ENCODE measurements around the gene OBP2A. TPM values are rescaled to one million over a fixed set of nuclear protein-coding genes. Genes with fewer than 3 reads are reported as not detected.
"Not testable (repeated sequence)": the region's sequence is repeated elsewhere in the genome, so short reads cannot be mapped to it uniquely, and the experiment has no call there.

Gene OBP2A
- total and polyA plus RNA-seq, 2 donors (not counting 3 experiments of a cell fraction or from before 2014, with no cell fraction given) = not detected

- H3K9me1 ChIP-seq (replicated peaks; ENCODE audit: control insufficient read depth, extremely low read depth, insufficient read depth, low read length); BruUV-seq (replicated peaks); POLR2A ChIA-PET; H3K4me2 ChIP-seq (ENCODE audit: insufficient read depth, low read length); H2AFZ ChIP-seq (ENCODE audit: low read depth, low read length); FAIRE-seq; H3K79me2 ChIP-seq (ENCODE audit: control insufficient read depth, insufficient read depth, low read length); intact Hi-C loops (cut with micrococcal nuclease); DNase-seq (ENCODE audit: low read depth, low spot score); dilution Hi-C loops (cut with MboI; ENCODE audit: extremely low pct_ligation_motif_present, low sequenced_read_pairs); H3K36me3 ChIP-seq (ENCODE audit: control insufficient read depth in 2 of 2, extremely low read depth in 1 of 2, insufficient read depth in 2 of 2, low read length in 2 of 2); H3K4me3 ChIP-seq (replicated peaks in 1 of 3; ENCODE audit: insufficient read depth in 1 of 3, low read depth in 1 of 3, low read length in 3 of 3); H4K20me1 ChIP-seq (replicated peaks; ENCODE audit: control insufficient read depth, extremely low read depth, insufficient read depth, low read length); H3K27ac ChIP-seq (ENCODE audit: insufficient read depth, low read depth, low read length); H3K9me3 ChIP-seq (replicated peaks; ENCODE audit: control insufficient read depth, insufficient read depth, low read length); H3K27me3 ChIP-seq (ENCODE audit: control insufficient read depth in 2 of 2, insufficient read depth in 2 of 2, low read length in 2 of 2); H3K9ac ChIP-seq (replicated peaks; ENCODE audit: extremely low read depth, insufficient read depth, low read length); CTCF ChIA-PET: not testable (repeated sequence)
- H3K4me1 ChIP-seq (ENCODE audit: control insufficient read depth, extremely low read depth, insufficient read depth, low read length) = peaks cover 13% of the 10 kb centered on the region
Measured at GRCh38 chr9:135513906-135514305, 32.0 kb upstream of the OBP2A start.

DNA sequence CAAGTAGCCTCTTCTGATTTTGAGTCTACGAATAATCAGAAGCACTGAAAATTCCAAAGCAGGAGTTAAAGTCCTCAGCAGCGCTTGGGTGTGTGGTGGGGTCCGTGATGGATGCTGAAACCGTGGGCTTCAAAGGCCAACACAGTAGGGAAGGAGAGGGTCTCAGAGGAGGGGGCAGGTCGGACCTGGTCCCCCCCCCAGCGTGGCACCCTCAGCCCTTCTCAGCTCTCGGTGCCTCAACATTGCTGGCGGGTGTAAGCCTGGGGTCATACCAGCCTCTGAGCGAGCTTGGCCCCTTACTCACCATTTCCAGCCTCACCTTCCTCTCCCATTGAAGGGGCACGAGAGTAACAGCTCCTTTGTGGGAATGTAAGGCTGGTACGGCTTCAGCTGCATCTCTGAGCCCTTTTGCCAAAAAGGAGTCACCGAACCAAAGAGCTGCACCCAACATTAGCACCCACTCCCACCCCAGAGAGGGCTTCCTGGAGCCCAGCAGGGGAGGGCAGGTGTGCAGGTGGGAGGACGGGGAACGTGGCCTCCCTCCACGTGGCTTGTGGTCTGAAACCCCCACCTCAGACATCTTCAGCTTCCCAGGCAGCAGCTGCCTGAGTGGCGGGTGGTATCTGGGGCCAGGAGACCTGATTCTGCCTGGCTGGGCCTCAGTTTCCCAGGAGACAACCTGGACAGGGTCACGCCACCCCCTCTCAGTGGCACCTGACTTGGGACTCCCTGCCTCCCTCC, 31.4 kb upstream of the OBP2A start:
- Histone ChIP-seq H3K27me3 (ENCODE audit: control insufficient read depth in 2 of 2, insufficient read depth in 2 of 2, low read length in 2 of 2) (no peaks in the 10 kb centered on the region), H3K9me1 (replicated peaks; ENCODE audit: control insufficient read depth, extremely low read depth, insufficient read depth, low read length) (no peaks in the 10 kb centered on the region), H2AFZ (ENCODE audit: low read depth, low read length) (no peak overlapping the region), H4K20me1 (replicated peaks; ENCODE audit: control insufficient read depth, extremely low read depth, insufficient read depth, low read length) (no peaks in the 10 kb centered on the region), H3K9ac (replicated peaks; ENCODE audit: extremely low read depth, insufficient read depth, low read length) (no peak overlapping the region), H3K36me3 (ENCODE audit: control insufficient read depth in 2 of 2, extremely low read depth in 1 of 2, insufficient read depth in 2 of 2, low read length in 2 of 2) (no peaks in the 10 kb centered on the region), H3K79me2 (ENCODE audit: control insufficient read depth, insufficient read depth, low read length) (no peaks in the 10 kb centered on the region), H3K4me1 (ENCODE audit: control insufficient read depth, extremely low read depth, insufficient read depth, low read length) (peaks cover 13% of the 10 kb centered on the region), H3K4me2 (ENCODE audit: insufficient read depth, low read length) (no peak overlapping the region), H3K9me3 (replicated peaks; ENCODE audit: control insufficient read depth, insufficient read depth, low read length) (no peaks in the 10 kb centered on the region), H3K4me3 (replicated peaks in 1 of 3; ENCODE audit: insufficient read depth in 1 of 3, low read depth in 1 of 3, low read length in 3 of 3) (no peak overlapping the region), H3K27ac (ENCODE audit: insufficient read depth, low read depth, low read length) (no peak overlapping the region)
- intact Hi-C loops (cut with micrococcal nuclease) = no loop called here
- ChIA-PET POLR2A (no interaction called here), CTCF (interaction anchor here (1.4 kb wide), 1 partner anchor 10 kb away, joined by 7 read pairs; no protein-coding TSS in a partner anchor)
- no TSS peak for BruUV-seq (replicated peaks)
- dilution Hi-C loops (cut with MboI; ENCODE audit: extremely low pct_ligation_motif_present, low sequenced_read_pairs) = no loop called here
- TF ChIP-seq FOS (IDR thresholded peaks at IDR 0.05; ENCODE audit: borderline replicate concordance, insufficient read depth, low read length) (no peak), POLR2AphosphoS5 (IDR thresholded peaks at IDR 0.05; ENCODE audit: insufficient read depth, low read depth, low read length) (no peak), CTCF (IDR thresholded peaks at IDR 0.05; ENCODE audit: extremely low read depth in 1 of 2, insufficient read depth in 1 of 2, low read depth in 1 of 2, low read length in 2 of 2) (no peak), GATA2 (IDR thresholded peaks at IDR 0.05; ENCODE audit: insufficient read depth, insufficient read length, low read depth, low read length) (no peak), POLR2A (IDR thresholded peaks at IDR 0.05; ENCODE audit: low read depth, low read length) (no peak)
- TF ChIP-seq, protein P1, sequence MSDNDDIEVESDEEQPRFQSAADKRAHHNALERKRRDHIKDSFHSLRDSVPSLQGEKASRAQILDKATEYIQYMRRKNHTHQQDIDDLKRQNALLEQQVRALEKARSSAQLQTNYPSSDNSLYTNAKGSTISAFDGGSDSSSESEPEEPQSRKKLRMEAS (IDR thresholded peaks at IDR 0.05; ENCODE audit: insufficient read depth, insufficient read length) = no peak
- no peak for FAIRE-seq
- no peak for DNase-seq (ENCODE audit: low read depth, low spot score)
